ENCODE results near the gene SPRYD4.

SPRYD4 gene

DNA sequence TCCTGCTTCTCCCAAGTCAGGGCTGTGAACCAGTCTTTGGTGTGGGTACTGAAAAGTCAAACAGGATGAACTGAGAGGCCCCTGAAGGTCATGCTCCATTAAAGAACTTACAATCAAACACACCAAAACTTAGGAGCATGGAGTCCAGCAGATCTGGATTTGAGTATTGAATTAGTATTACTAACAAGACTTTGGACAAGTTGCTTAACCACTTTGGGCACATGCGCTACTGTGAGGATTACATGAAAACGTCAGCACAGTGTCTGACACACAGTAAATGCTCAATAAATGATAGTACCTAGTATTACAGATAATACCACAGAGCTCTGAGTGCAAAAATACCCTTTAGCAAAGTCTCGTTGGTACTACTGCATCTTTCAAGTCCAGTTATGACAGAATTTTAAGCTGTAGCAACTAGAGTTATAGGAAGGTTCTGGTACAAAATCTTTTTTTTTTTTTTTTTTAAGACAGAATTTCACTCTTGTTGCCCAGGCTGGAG, 42.4 kb upstream of the SPRYD4 start:
- no peaks in the 10 kb centered on the region for H3K9me3 ChIP-seq (ENCODE audit: insufficient read depth, low read depth, low read length)
- no peak for TF ChIP-seq CTCF (conservative IDR thresholded peaks at IDR 0.05; ENCODE audit: low read length)
- no peaks in the 10 kb centered on the region for H3K79me2 ChIP-seq (ENCODE audit: insufficient read depth, low read length)
- H3K27me3 ChIP-seq (ENCODE audit: insufficient read depth, low read length, poor library complexity, severe bottlenecking): no peaks in the 10 kb centered on the region
- H2AFZ ChIP-seq (ENCODE audit: low read length): no peak overlapping the region
- no peak overlapping the region for H3K9ac ChIP-seq (ENCODE audit: low read depth, low read length, poor library complexity, severe bottlenecking)
- no peak overlapping the region for H3K4me3 ChIP-seq (ENCODE audit: low read length, poor library complexity, severe bottlenecking)
- H3F3A ChIP-seq (ENCODE audit: low read depth): no peaks in the 10 kb centered on the region
- H3K4me1 ChIP-seq (ENCODE audit: insufficient read depth, low read length, poor library complexity, severe bottlenecking): peaks cover 3% of the 10 kb centered on the region
- H3K9me2 ChIP-seq (replicated peaks; ENCODE audit: low read depth, low read length): no peaks in the 10 kb centered on the region
- peaks cover 68% of the 10 kb centered on the region; the same call in 1 of the 2 replicates for H3K36me3 ChIP-seq (ENCODE audit: insufficient read depth, low read length)
- no peaks in the 10 kb centered on the region for H4K20me1 ChIP-seq (ENCODE audit: insufficient read depth, low read length, poor library complexity, severe bottlenecking)
- no peak overlapping the region for H3K4me2 ChIP-seq (ENCODE audit: low read depth, low read length, poor library complexity, severe bottlenecking)

DNA sequence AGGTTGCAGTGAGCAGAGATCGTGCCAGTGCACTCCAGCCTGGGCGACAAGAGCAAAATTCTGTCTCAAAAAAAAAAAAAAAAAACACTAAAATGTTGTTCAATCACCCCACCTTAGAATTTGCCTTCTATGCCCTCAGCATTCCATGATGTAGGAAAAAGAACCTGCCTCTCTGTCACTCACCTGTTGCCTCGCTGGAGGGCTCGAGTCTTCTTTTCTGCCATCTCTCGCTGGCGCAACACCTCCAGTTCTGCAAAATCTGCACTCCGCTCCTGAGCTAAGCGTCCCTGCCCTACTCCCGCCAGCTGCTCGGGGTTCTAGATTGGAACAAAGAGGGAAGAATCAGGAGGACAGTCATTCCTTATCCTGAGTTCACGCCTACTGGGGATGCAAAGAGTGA, 37.1 kb upstream of the SPRYD4 start:
- no peaks in the 10 kb centered on the region for H3K27me3 ChIP-seq (ENCODE audit: insufficient read depth, low read length, poor library complexity, severe bottlenecking)

GRCh38 chr12:56431850-56432249, 36.5 kb upstream of the SPRYD4 start:
- Histone ChIP-seq H3K9me3 (ENCODE audit: insufficient read depth, low read depth, low read length) (no peaks in the 10 kb centered on the region), H3K9me2 (replicated peaks; ENCODE audit: low read depth, low read length) (no peaks in the 10 kb centered on the region), H3K9ac (ENCODE audit: low read depth, low read length, poor library complexity, severe bottlenecking) (no peak overlapping the region), H3K4me2 (ENCODE audit: low read depth, low read length, poor library complexity, severe bottlenecking) (no peak overlapping the region), H3F3A (ENCODE audit: low read depth) (no peaks in the 10 kb centered on the region), H4K20me1 (ENCODE audit: insufficient read depth, low read length, poor library complexity, severe bottlenecking) (no peaks in the 10 kb centered on the region), H3K27me3 (ENCODE audit: insufficient read depth, low read length, poor library complexity, severe bottlenecking) (no peaks in the 10 kb centered on the region), H3K36me3 (ENCODE audit: insufficient read depth, low read length) (peaks cover 50% of the 10 kb centered on the region; the same call in 1 of the 2 replicates), H3K79me2 (ENCODE audit: insufficient read depth, low read length) (peaks cover 11% of the 10 kb centered on the region; the same call in 1 of the 2 replicates), H3K4me3 (ENCODE audit: low read length, poor library complexity, severe bottlenecking) (no peak overlapping the region), H2AFZ (ENCODE audit: low read length) (no peak overlapping the region), H3K4me1 (ENCODE audit: insufficient read depth, low read length, poor library complexity, severe bottlenecking) (no peaks in the 10 kb centered on the region)
- no peak for TF ChIP-seq CTCF (conservative IDR thresholded peaks at IDR 0.05; ENCODE audit: low read length)
- TF ChIP-seq EZH2phosphoT487 (IDR thresholded peaks at IDR 0.05; ENCODE audit: borderline replicate concordance): no peak

More for the DNA sequence above, 37.1 kb upstream of the SPRYD4 start:
- H3K4me3 ChIP-seq (ENCODE audit: low read length, poor library complexity, severe bottlenecking): no peak overlapping the region
- no peak overlapping the region for H3K4me2 ChIP-seq (ENCODE audit: low read depth, low read length, poor library complexity, severe bottlenecking)
- TF ChIP-seq CTCF (conservative IDR thresholded peaks at IDR 0.05; ENCODE audit: low read length) (no peak), EZH2phosphoT487 (IDR thresholded peaks at IDR 0.05; ENCODE audit: borderline replicate concordance) (no peak)
- H3K36me3 ChIP-seq (ENCODE audit: insufficient read depth, low read length): peaks cover 52% of the 10 kb centered on the region; the same call in 1 of the 2 replicates
- no peaks in the 10 kb centered on the region for H3F3A ChIP-seq (ENCODE audit: low read depth)
- H3K9me2 ChIP-seq (replicated peaks; ENCODE audit: low read depth, low read length): no peaks in the 10 kb centered on the region
- H3K4me1 ChIP-seq (ENCODE audit: insufficient read depth, low read length, poor library complexity, severe bottlenecking): no peaks in the 10 kb centered on the region
- no peaks in the 10 kb centered on the region for H4K20me1 ChIP-seq (ENCODE audit: insufficient read depth, low read length, poor library complexity, severe bottlenecking)
- H3K9me3 ChIP-seq (ENCODE audit: insufficient read depth, low read depth, low read length): no peaks in the 10 kb centered on the region
- H2AFZ ChIP-seq (ENCODE audit: low read length): no peak overlapping the region
- H3K79me2 ChIP-seq (ENCODE audit: insufficient read depth, low read length): peaks cover 11% of the 10 kb centered on the region; the same call in 1 of the 2 replicates
- no peak overlapping the region for H3K9ac ChIP-seq (ENCODE audit: low read depth, low read length, poor library complexity, severe bottlenecking)

All from Loucy (cell line).